H1 (cell line): ENCODE measurements around the gene MRPL34. TPM values are rescaled to one million over a fixed set of nuclear protein-coding genes. Genes with fewer than 3 reads are reported as not detected.

Experiments
- CHD1 ChIP-seq: IDR thresholded peaks from 2 replicates; pipeline ENCODE4 v1.6.1; 2012; ENCODE audit warnings: low read depth, low read length, improper control_type of control experiment
- polyA plus RNA-seq, 7 experiments: library from polyadenylated mRNA; depleted of rRNA in 3 of 7; stranded (reverse) in 5 of 7; unstranded in 2 of 7; fragments of >200 nt in 5 of 7; fragments of 200-250 nt in 2 of 7; gene quantifications; 1 replicate in 5 of 7; 2 replicates in 1 of 7; 4 replicates in 1 of 7; pipeline versions ENCODE4 v1.2.1 to v1.2.3, GENCODE V29; 2011 to 2013; ENCODE audit warnings: missing spikeins in 2 of 7, mixed read lengths in 2 of 7
- total RNA-seq: library from RNA; stranded (reverse); fragmentation: NEBNext Ultra II Directional; extraction: Animal tissue kit (Norgen Biotek cat#: 25700); gene quantifications from 2 replicates; pipeline ENCODE4 v1.2.1, GENCODE V29; 2021

The MRPL34 gene
- total and polyA plus RNA-seq, 2 of the 8 experiments (the other 6 are each of a cell fraction or from before 2014, with no cell fraction given), result 91.9 to 99.6 TPM

GRCh38 chr19:17275441-17276175 lies 30.1 kb upstream of the MRPL34 start (continued):
- no peak for TF ChIP-seq CHD1
